GM19372 (cell line): ENCODE results near the gene PDE10A.
"Not testable (repeated sequence)": the region's sequence is repeated elsewhere in the genome, so short reads cannot be mapped to it uniquely, and the experiment has no call there.

Experiments
- ATAC-seq: cut with Tn5 transposase; IDR thresholded peaks from one replicate; pipeline ENCODE4 v1.9.1; 2021; ENCODE audit warnings: mild to moderate bottlenecking, low read depth, moderate library complexity; ENCODE audit not compliant: unreplicated experiment

PDE10A gene

GRCh38 chr6:165486183-165487137, 176.6 kb downstream of the PDE10A start:
- no peak for ATAC-seq

- ATAC-seq = no peak
Observed at GRCh38 chr6:165484178-165484889, 178.7 kb downstream of the PDE10A start.

GRCh38 chr6:165481921-165482320, 181.1 kb downstream of the PDE10A start:
- ATAC-seq = no peak

- ATAC-seq = no peak
Observed at GRCh38 chr6:165480916-165481315, 182.1 kb downstream of the PDE10A start.

- no peak for ATAC-seq
Observed at GRCh38 chr6:165478581-165478980, 184.5 kb downstream of the PDE10A start.

- no peak for ATAC-seq
Observed at GRCh38 chr6:165469483-165469882, 193.6 kb downstream of the PDE10A start.

GRCh38 chr6:165468340-165469235, 194.5 kb downstream of the PDE10A start:
- ATAC-seq = no peak

GRCh38 chr6:165463499-165463898, 199.5 kb downstream of the PDE10A start:
- ATAC-seq = not testable (repeated sequence)

GRCh38 chr6:165459605-165460301, 203.3 kb downstream of the PDE10A start:
- not testable (repeated sequence) for ATAC-seq

- no peak for ATAC-seq
Observed at GRCh38 chr6:165458134-165458533, 204.9 kb downstream of the PDE10A start.

- no peak for ATAC-seq
Observed at GRCh38 chr6:165456286-165456685, 206.8 kb downstream of the PDE10A start.

GRCh38 chr6:165455488-165455887, 207.6 kb downstream of the PDE10A start:
- ATAC-seq = no peak

GRCh38 chr6:165453395-165453794, 209.6 kb downstream of the PDE10A start:
- ATAC-seq = no peak

- no peak for ATAC-seq
Observed at GRCh38 chr6:165451838-165452237, 211.2 kb downstream of the PDE10A start.

GRCh38 chr6:165448210-165448609, 214.8 kb downstream of the PDE10A start:
- ATAC-seq = no peak

GRCh38 chr6:165447141-165447540, 215.9 kb downstream of the PDE10A start:
- no peak for ATAC-seq

- ATAC-seq = no peak
Observed at GRCh38 chr6:165446331-165446730, 216.7 kb downstream of the PDE10A start.

- ATAC-seq = no peak
Observed at GRCh38 chr6:165443462-165443861, 219.6 kb downstream of the PDE10A start.

- ATAC-seq = no peak
Observed at GRCh38 chr6:165441181-165441580, 221.9 kb downstream of the PDE10A start.
